HG03025 (cell line): ENCODE data around the gene TMIE.

Experiments
- ATAC-seq: cut with Tn5 transposase; IDR thresholded peaks from one replicate; pipeline ENCODE4 v1.9.1; 2021; ENCODE audit warnings: mild to moderate bottlenecking, moderate library complexity; ENCODE audit not compliant: unreplicated experiment, low FRiP score

The TMIE gene

GRCh38 chr3:46668591-46668990, 32.6 kb upstream of the TMIE start:
- ATAC-seq = no peak

GRCh38 chr3:46669191-46669999, 31.8 kb upstream of the TMIE start:
- no peak for ATAC-seq

GRCh38 chr3:46670000-46670890, 30.9 kb upstream of the TMIE start:
- ATAC-seq = no peak

- ATAC-seq = no peak
Observed at GRCh38 chr3:46670891-46671427, 30.2 kb upstream of the TMIE start.

GRCh38 chr3:46671541-46672348, 29.4 kb upstream of the TMIE start:
- ATAC-seq = no peak

- ATAC-seq = no peak
Observed at GRCh38 chr3:46672349-46672695, 28.9 kb upstream of the TMIE start.

- ATAC-seq = no peak
Observed at GRCh38 chr3:46673151-46674030, 27.8 kb upstream of the TMIE start.

GRCh38 chr3:46674031-46674845, 27.0 kb upstream of the TMIE start:
- no peak for ATAC-seq

- no peak for ATAC-seq
Observed at GRCh38 chr3:46675426-46675825, 25.8 kb upstream of the TMIE start.

GRCh38 chr3:46675843-46676567, 25.2 kb upstream of the TMIE start:
- no peak for ATAC-seq

GRCh38 chr3:46676601-46677410, 24.4 kb upstream of the TMIE start:
- ATAC-seq = no peak

GRCh38 chr3:46677411-46677726, 23.8 kb upstream of the TMIE start:
- ATAC-seq = no peak

- ATAC-seq = no peak
Observed at GRCh38 chr3:46678280-46678679, 22.9 kb upstream of the TMIE start.

- no peak for ATAC-seq
Observed at GRCh38 chr3:46679681-46680080, 21.5 kb upstream of the TMIE start.

GRCh38 chr3:46680298-46680826, 20.8 kb upstream of the TMIE start:
- ATAC-seq = no peak

GRCh38 chr3:46681387-46681786, 19.8 kb upstream of the TMIE start:
- ATAC-seq = no peak

- ATAC-seq = no peak
Observed at GRCh38 chr3:46681856-46682540, 19.2 kb upstream of the TMIE start.
